NCI-H1930 (cell line): ENCODE results near the gene RAP1GDS1.
"Not testable (repeated sequence)": the region's sequence is repeated elsewhere in the genome, so short reads cannot be mapped to it uniquely, and the experiment has no call there.

Source experiments
- DNase-seq, 2 experiments: peaks; one replicate each; lab custom pipeline; 2025; lab: John Stamatoyannopoulos, UW

Gene RAP1GDS1

DNA sequence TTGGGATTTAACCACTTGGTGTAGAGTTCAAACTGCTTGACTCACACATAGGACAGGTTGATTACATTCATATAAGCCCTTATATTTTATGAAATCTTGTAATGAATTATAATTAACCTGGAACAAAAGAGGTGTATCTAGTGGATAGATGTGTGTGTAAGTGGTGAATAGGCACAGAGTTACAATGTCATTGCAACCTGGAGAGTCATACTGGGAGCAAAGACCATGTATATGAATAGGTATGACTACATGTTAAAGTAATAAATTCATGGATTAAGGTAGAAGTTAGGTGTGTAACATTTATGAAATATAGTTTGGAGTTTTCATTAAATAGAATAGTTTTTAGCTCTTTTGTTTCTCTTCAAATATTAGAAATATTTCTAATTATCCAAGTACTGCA is 26.1 kb downstream of the RAP1GDS1 start:
- DNase-seq, result no peak

DNA sequence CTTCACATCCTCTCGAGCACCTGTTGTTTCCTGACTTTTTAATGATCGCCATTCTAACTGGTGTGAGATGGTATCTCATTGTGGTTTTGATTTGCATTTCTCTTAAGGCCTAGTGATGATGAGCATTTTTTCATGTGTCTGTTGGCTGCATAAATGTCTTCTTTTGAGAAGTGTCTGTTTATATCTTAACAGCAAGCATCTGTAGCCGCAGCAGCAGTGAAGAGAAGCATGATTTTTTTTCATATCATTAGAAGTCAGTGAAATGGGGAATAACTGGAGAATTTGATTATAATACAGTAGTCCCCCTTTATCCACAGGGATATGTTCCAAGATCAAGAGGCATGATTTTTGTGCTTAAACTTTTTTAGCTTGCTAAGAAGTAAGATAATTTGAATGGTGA is 27.5 kb downstream of the RAP1GDS1 start:
- DNase-seq, result not testable (repeated sequence)

- DNase-seq, result no peak
These were observed 28.2 kb downstream of the RAP1GDS1 start for GRCh38 chr4:98289375-98289774.

DNA sequence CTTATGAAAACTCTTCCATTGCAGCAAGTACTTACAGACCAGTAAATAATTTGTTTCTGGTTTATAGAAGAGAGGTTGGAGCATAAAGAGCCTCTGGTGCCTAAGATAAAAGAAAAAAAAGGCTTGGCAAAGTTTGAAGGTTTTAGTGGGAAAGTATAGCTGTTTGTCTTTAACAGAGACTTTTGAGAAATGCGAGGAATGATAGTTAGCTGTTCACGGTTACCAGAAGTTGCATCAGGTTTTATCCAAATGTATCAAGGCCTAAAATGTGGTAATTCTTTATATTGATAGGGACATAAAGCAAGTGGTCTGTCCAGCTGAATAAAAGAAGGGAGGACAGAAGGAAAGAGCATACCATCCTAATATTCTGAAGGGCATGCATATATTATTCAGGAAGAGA is 29.3 kb downstream of the RAP1GDS1 start:
- DNase-seq, result no peak

- no peak for DNase-seq
These were observed 32.1 kb downstream of the RAP1GDS1 start for GRCh38 chr4:98293104-98293887.

DNA sequence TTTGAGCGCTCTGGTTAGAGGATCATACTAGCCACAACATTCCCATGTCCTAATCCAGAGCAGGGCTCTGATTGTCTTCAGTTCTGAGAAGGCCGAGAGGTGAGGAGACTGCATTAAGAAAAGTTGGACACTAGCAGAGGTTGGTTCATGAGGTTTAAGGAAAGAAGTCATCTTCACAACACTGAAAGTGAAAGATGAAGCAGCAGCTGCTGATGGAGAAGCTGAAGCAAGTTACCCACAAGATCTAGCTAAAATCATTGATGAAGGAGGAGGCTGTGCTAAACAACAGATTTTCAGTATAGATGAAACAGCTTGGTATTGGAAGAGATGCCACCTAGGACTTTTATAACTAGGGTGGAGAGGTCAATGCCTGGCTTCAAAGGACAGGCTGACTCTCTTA is 36.8 kb downstream of the RAP1GDS1 start:
- no peak for DNase-seq

- no peak for DNase-seq
These were observed 39.5 kb downstream of the RAP1GDS1 start for GRCh38 chr4:98300706-98301105.

- no peak for DNase-seq
These were observed 44.4 kb downstream of the RAP1GDS1 start for GRCh38 chr4:98305576-98305975.

DNA sequence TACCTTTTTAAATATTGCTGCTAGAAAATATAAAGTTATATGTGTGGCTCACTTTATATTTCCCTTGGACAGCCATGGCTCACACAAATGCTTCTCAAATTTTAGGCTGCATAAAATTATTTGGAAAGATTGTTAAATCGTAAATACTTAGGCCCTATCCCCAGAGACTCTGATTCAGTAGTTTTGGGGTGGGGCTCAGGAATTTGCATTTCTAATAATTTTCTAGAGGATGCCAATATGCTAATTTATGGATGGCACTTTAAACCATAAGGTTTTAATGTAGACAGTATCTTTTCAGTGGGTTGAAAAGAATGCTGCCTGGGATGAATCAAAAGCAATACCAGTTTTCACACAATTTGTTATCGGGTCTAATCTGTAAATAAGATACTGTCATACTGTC is 49.7 kb downstream of the RAP1GDS1 start:
- no peak for DNase-seq

DNA sequence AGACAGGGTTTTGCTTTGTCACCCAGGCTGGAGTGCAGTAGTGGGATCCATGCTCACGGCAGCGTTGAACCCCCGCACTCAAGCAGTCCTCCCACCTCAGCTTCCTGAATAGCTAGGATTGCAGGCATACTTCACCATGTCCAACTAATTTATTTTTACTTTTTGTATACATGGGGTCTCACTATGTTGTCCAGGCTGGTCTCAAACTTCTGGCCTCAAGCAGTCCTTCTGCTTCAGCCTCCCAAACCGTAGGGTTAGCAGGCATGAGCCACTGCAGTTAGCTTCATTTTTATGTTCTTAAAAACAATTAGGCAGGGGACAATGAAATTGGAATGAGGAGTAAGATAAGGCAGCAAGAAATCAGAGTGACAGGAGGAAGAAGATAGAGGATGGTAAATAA is 50.5 kb downstream of the RAP1GDS1 start:
- no peak for DNase-seq

- no peak for DNase-seq
These were observed 53.8 kb downstream of the RAP1GDS1 start for GRCh38 chr4:98314791-98315565.

- DNase-seq, result no peak
These were observed 57.3 kb downstream of the RAP1GDS1 start for GRCh38 chr4:98318521-98318920.

DNA sequence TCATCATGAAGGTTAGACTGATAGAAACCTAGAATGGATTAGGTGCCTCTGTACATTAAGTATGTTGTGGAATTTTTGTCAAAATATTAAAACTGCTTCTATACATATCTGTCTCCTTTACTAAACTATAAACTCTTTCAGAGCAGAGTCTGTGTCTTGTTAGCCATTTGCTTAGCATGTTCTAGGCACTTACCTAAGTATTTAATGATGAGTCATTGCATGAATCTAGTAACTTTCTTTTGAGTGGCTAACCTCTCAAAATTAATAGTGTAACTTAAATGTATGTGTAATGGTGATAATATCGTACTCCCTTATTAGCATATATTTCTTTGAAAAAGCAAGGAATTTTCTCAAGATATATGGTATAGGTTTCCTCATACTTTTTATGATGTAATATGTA is 57.8 kb downstream of the RAP1GDS1 start:
- no peak for DNase-seq

GRCh38 chr4:98326168-98326567 is 65.0 kb downstream of the RAP1GDS1 start:
- no peak for DNase-seq

- DNase-seq, result no peak
These were observed 66.5 kb downstream of the RAP1GDS1 start for GRCh38 chr4:98327694-98328093.

- not testable (repeated sequence) for DNase-seq
These were observed 68.9 kb downstream of the RAP1GDS1 start for GRCh38 chr4:98329879-98330640.

DNA sequence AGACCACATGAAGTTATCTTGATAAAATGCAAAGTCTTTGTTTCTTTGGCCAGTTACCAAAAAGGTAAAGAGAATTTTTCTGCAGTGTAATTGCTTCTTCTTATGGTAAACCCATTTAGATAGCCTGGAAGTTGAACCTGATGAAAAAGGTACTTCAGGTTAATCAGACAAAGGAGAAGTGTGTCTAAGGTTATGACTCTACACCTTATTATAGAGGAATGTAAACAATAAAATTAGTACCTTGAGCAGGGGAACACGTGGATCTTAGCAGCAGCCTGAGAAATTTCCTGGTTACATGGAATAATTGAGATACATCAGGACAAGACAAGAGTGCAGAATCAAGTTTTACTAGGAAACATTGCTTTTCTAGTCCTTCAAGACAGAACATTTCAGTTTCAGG is 70.8 kb downstream of the RAP1GDS1 start:
- DNase-seq, result no peak

GRCh38 chr4:98334461-98334860 is 73.3 kb downstream of the RAP1GDS1 start:
- no peak for DNase-seq

DNA sequence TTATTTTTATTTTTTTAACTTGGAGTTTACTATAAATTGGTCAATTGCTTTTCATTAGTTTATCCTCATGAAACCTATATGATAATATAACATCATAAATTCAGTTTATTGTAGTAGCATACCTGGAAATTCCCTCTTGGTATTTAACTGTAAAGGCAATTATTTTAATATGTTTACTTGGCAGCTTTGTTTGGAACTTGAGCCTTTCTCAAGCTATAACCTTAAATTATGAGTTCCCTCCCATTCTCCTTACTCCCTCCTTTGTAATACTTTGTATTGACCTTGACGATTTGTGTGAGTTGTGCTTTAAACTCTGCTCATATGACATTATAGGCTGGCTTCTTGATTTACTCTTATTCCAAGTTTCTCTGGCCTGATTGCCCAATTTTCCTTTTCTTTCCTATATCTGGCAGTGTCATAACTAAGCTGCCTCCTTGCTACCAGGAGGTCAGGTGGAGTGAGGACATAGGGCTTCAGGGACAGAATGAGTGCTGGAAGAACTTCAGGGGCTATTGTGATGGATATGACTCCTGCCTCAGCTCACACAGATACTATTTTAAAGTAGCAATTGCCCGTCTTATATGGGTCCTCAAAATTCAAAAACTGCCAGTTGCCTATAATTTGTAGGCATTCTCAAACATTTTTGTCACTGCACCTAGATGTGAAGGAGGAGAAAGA is 77.7 kb downstream of the RAP1GDS1 start:
- DNase-seq, result no peak

- DNase-seq, result no peak
These were observed 80.1 kb downstream of the RAP1GDS1 start for GRCh38 chr4:98341309-98341708.

DNA sequence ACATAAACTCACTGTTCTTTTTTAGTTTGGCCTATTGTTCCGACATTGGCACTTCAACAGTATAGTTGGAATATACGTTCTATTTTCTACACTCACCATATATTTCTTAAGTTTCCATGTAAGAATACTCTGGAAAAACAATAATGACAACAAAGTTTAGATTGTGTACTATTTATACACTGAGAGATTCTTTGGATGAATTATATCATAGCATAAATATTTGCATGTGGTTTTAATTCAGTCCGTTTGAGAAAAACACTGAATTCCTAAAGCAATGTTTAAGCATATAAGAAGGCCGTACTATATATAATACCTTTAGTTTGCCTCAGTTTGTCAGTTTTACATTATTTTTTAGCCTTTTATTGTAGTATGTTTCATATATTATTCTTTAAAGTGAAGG is 82.4 kb downstream of the RAP1GDS1 start:
- no peak for DNase-seq

- no peak for DNase-seq
These were observed 84.7 kb downstream of the RAP1GDS1 start for GRCh38 chr4:98345838-98346237.
